ENCODE results near the gene ZFP69B.

- no peak for TF ChIP-seq RCOR1 (IDR thresholded peaks at IDR 0.05; ENCODE audit: low read length)
- no peak for TF ChIP-seq CTCF (IDR thresholded peaks at IDR 0.05)
- no peak for TF ChIP-seq POLR2AphosphoS5 (IDR thresholded peaks at IDR 0.05; ENCODE audit: low read depth, low read length)
- no peak for TF ChIP-seq CHD2 (IDR thresholded peaks at IDR 0.05; ENCODE audit: low read length, partially characterized antibody)
- no peak for TF ChIP-seq ZBTB33 (IDR thresholded peaks at IDR 0.05; ENCODE audit: borderline replicate concordance, low read depth)
- TF ChIP-seq EZH2phosphoT487 (IDR thresholded peaks at IDR 0.05; ENCODE audit: borderline replicate concordance, low read depth), result no peak
- no peak for TF ChIP-seq SIN3A (IDR thresholded peaks at IDR 0.05; ENCODE audit: borderline replicate concordance, low read depth, low read length)
- no peak for TF ChIP-seq TAF1 (IDR thresholded peaks at IDR 0.05; ENCODE audit: borderline replicate concordance, low read depth, low read length)
- no peak for TF ChIP-seq FOXM1 (IDR thresholded peaks at IDR 0.05; ENCODE audit: low read depth)
- TF ChIP-seq SMC3 (IDR thresholded peaks at IDR 0.05; ENCODE audit: low read depth, low read length), result no peak
- no peak for TF ChIP-seq EP300 (IDR thresholded peaks at IDR 0.05; ENCODE audit: borderline replicate concordance in 1 of 2, low read depth in 1 of 2, low read length in 1 of 2)
- TF ChIP-seq NRF1 (IDR thresholded peaks at IDR 0.05; ENCODE audit: low read depth, low read length), result no peak
- no peak for TF ChIP-seq IRF3 (IDR thresholded peaks at IDR 0.05; ENCODE audit: low read depth, low read length)
- no peak for TF ChIP-seq JUND (IDR thresholded peaks at IDR 0.05)
Measured at GRCh38 chr1:40423951-40424618, 26.2 kb upstream of the ZFP69B start.

Measured in SK-N-SH (cell line).